Measurements from ENCODE around the gene CRX.
"Not testable (repeated sequence)": the region's sequence is repeated elsewhere in the genome, so short reads cannot be mapped to it uniquely, and the experiment has no call there.

The CRX gene

GRCh38 chr19:47848425-47848822 is 26.7 kb downstream of the CRX start:
- in situ Hi-C loops (cut with HindIII; ENCODE audit: low sequenced_read_pairs) = no loop called here
- TF ChIP-seq, protein P1, sequence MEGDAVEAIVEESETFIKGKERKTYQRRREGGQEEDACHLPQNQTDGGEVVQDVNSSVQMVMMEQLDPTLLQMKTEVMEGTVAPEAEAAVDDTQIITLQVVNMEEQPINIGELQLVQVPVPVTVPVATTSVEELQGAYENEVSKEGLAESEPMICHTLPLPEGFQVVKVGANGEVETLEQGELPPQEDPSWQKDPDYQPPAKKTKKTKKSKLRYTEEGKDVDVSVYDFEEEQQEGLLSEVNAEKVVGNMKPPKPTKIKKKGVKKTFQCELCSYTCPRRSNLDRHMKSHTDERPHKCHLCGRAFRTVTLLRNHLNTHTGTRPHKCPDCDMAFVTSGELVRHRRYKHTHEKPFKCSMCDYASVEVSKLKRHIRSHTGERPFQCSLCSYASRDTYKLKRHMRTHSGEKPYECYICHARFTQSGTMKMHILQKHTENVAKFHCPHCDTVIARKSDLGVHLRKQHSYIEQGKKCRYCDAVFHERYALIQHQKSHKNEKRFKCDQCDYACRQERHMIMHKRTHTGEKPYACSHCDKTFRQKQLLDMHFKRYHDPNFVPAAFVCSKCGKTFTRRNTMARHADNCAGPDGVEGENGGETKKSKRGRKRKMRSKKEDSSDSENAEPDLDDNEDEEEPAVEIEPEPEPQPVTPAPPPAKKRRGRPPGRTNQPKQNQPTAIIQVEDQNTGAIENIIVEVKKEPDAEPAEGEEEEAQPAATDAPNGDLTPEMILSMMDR (IDR thresholded peaks at IDR 0.05; ENCODE audit: low read depth, low read length, missing control alignments) = no peak
- H3K4me3 ChIP-seq (ENCODE audit: low read depth, low read length) = no peak overlapping the region
- no peak for DNase-seq (ENCODE audit: low read depth)

DNA sequence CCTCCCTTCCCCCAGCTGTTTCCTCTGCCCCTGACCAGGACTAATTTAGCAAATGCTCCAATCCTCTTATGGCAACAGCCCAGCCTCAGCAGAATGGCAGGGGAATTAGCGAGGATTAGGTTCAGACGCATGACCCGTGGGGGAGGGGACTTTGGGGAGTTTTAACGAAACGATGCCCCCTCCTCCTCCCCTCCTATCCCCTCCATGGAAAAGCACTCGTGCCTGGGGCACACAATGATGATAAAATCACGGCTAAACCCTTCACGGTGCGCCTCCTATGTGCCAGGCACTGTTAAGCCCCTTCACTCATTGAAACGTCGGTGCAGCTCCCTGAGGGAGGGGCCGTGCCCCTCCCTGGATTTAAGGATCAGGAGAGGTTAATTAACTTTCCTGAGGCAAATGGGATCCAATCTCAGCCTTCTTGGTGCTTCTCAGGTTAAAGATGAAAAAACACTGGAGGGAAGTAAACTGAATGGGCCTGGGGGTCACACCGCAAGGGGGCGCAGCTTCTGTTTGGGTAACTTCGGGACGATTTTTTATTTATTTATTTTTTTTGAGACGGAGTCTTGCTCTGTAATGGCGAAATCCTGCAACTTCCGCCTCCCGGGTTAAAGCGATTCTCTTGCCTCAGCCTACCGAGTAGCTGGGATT is 27.2 kb downstream of the CRX start:
- H3K4me3 ChIP-seq (ENCODE audit: low read depth, low read length) = no peak overlapping the region

GRCh38 chr19:47853003-47853402 is 31.3 kb downstream of the CRX start:
- DNase-seq (ENCODE audit: low read depth) = no peak
- in situ Hi-C loops (cut with HindIII; ENCODE audit: low sequenced_read_pairs) = no loop called here
- no peak overlapping the region for H3K4me3 ChIP-seq (ENCODE audit: low read depth, low read length)
- TF ChIP-seq, protein P1 (IDR thresholded peaks at IDR 0.05; ENCODE audit: low read depth, low read length, missing control alignments) = no peak

More for the DNA sequence above, 27.2 kb downstream of the CRX start:
- DNase-seq (ENCODE audit: low read depth) = no peak
- TF ChIP-seq, protein P1 (IDR thresholded peaks at IDR 0.05; ENCODE audit: low read depth, low read length, missing control alignments) = peak; percentile 26
- in situ Hi-C loops (cut with HindIII; ENCODE audit: low sequenced_read_pairs) = no loop called here

DNA sequence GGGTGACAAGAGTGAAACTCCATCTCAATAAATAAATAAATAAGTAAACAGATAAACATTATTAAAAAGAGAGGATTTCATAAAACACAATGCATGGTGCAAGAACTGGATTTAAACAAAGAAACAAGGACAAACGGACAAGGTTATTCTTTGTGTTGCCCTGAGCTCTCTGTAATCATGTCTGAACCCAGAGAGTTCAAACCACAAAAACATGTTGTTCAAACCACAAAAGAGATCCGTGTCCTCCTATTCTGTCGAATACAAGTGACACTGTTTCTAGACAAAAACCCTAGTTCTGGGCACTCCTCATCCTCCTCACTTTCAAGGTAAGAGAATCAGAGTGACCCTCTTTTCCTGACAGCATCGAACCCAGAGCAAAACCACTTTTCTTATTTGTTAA is 32.7 kb downstream of the CRX start:
- in situ Hi-C loops (cut with HindIII; ENCODE audit: low sequenced_read_pairs) = no loop called here
- DNase-seq (ENCODE audit: low read depth) = no peak
- no peak overlapping the region for H3K4me3 ChIP-seq (ENCODE audit: low read depth, low read length)
- TF ChIP-seq, protein P1 (IDR thresholded peaks at IDR 0.05; ENCODE audit: low read depth, low read length, missing control alignments) = no peak

- H3K4me3 ChIP-seq (ENCODE audit: low read depth, low read length); DNase-seq (ENCODE audit: low read depth); in situ Hi-C loops (cut with HindIII; ENCODE audit: low sequenced_read_pairs): not testable (repeated sequence)
Observed at GRCh38 chr19:47858231-47858630, 36.5 kb downstream of the CRX start.

- H3K4me3 ChIP-seq (ENCODE audit: low read depth, low read length); DNase-seq (ENCODE audit: low read depth); in situ Hi-C loops (cut with HindIII; ENCODE audit: low sequenced_read_pairs): not testable (repeated sequence)
Observed at GRCh38 chr19:47858646-47859285, 37.0 kb downstream of the CRX start, which contains the start of gene TPRX2. TPRX2 (plus strand) TSS chr19:47859235; CDS start chr19:47859247, 12 bp downstream.

GRCh38 chr19:47859838-47860237 is 38.1 kb downstream of the CRX start:
- H3K4me3 ChIP-seq (ENCODE audit: low read depth, low read length); DNase-seq (ENCODE audit: low read depth); in situ Hi-C loops (cut with HindIII; ENCODE audit: low sequenced_read_pairs): not testable (repeated sequence)

GRCh38 chr19:47860602-47861297 is 39.0 kb downstream of the CRX start:
- no peak for DNase-seq (ENCODE audit: low read depth)
- TF ChIP-seq, protein P1 (IDR thresholded peaks at IDR 0.05; ENCODE audit: low read depth, low read length, missing control alignments) = no peak
- H3K4me3 ChIP-seq (ENCODE audit: low read depth, low read length) = no peak overlapping the region
- in situ Hi-C loops (cut with HindIII; ENCODE audit: low sequenced_read_pairs) = no loop called here

Data from astrocyte of the cerebellum (primary cell).